Measurements from ENCODE around the gene ZMIZ1.

Gene ZMIZ1

DNA sequence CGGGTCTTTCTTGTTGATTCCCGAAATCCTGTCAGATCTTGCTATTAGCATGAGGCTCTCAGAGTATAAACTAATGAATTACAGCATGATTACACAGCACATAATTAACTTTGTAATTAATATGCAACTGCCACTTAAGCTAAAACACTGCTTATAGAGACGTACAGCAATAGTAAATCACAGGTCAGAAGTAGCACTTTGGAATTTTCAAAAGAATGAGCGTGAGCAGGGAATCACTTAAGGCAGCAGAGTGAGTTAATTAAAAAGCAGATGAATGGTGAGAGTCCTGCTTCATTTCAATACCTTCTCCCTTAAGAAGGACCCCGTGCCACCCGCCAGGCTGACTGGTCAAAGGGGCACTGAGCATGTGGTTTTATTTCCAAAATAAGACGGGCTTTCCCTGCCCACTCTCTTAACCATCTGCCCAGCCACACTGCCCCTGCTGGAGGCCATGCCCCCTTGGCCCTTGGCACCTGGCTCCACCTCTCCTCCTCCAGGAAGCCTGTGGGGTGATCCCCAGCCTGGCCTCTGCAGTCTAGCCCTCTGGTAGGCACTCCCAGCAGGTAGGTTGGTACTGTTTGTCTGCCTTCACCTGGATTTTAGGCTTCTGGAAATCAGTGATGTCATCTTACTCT is 117.8 kb downstream of the ZMIZ1 start:
- DNase-seq (ENCODE audit: low spot score) = no peak

DNA sequence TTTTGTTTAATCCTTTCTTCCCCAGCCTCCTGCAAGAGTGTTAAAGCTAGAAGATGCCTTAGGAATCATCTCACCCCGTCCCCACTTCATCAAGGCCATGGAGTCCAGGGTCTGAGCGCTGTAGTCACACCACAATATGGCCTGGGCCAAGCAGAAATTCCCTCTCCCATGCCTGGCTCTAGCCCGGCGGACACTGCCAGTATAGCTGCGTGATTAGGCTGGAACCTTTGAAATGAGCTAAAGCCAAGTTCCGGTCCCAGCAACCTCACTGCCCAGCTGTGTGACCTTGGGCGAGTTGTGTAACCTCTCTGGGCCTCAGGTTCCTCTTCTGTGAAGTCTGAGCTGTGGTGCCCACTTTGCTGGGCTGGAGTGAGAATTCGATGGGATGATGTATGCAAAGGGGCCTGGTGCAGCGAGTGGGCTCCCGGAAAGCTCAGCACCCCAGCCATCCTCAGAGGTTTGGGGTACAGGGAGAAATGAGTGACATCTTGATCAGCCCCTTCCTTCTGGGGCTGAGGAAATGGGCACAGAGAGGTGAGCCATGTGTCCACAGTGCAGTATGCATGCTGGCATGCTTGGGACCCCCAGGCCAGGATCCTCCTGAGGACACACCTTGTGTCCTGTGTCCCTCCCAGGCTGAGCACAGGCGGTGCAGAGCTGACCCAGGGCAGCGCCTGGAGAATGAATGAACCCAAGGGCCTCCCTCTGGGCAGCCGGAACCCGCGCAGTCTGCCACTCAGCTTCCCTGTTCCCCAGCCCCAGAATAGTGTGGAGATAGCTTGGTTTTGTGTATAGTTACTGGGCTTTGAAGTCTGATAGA is 118.6 kb downstream of the ZMIZ1 start:
- DNase-seq (ENCODE audit: low spot score) = no peak

DNA sequence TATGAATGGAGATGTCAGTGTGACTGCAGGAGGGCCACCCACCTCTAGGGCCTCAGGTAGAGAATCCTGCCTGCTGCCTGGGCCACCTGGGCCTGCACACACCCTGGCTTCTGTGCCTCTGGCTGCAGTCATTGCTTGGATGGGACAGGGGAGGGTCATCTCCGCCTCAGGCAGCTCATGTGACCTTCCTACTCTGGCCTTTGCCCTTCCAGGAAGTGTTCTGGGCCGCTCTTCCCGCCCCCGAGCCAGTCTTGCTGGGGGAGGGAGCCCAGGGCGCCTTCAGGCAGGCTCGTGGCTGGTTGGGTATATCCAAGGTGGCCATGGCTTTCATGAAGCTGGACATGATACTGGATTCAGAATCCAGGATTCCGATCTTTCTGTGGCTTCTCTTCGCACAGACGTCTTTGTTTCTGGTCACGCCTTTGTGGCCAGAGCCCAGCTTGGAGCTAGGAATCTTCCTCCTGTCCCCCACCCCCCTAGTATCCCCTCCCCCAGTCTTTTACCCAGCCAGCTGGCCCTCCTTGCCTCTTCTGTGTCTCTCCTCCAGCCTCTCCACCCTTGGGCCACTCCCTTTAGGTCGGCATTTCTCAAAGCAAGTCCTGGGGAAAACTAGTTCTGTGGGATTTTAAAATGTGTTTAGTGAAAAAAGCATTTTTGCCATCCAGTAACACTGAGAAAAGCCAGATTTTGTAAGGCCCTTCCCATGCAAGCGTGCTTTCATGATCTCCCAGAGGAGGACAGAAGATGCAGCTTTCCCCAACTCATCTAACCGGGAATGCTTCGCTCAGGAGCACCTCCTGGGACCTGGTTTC is 119.6 kb downstream of the ZMIZ1 start:
- no peak for DNase-seq (ENCODE audit: low spot score)

DNA sequence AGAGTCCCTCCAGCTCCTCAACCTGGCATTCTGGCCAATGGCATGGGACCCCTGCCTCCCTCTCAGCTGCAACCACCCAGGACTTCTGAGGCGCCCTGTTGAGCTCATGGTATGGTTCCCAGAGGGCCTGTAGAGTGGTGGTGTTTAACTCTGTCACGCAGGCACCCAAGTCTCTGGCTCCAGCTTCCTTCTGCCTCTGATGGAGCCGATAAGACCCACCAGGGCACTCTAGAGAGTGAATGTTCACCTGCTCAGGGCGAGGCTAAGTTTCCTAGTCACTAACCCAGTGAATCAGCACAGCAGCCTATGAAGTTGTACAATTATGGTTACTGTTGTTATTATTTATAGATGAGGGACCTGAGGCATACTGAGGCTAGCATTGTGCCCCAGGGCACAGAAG is 120.4 kb downstream of the ZMIZ1 start:
- DNase-seq (ENCODE audit: low spot score) = no peak

DNA sequence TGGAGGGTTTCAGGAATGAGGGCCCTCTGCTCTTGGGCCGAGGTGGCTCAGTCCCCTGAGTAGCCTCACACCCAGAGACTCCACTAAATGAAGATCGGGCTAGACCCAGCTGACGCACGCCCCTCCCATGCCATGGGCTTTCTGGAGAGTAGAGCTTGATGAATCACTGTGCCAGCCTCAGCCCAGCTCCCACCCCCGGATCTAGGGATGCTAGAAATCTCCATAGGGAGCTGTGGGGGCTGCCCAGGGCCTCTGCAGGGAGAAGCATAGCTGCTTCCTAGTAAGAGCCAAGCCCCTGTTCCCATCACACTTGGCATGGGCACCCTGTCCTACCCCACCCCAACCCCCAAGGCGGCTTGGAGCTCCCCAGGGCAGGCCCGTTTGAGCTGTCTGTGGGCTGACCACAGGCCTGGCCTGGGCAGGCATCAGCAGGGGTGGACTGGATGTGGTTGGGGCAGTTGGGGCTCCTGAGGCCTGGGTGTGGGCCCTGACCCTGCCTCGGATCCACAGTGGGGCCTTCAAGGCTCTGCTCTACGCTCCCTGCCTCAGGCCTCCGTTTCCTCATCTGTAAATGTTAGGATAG is 121.2 kb downstream of the ZMIZ1 start:
- no peak for DNase-seq (ENCODE audit: low spot score)

DNA sequence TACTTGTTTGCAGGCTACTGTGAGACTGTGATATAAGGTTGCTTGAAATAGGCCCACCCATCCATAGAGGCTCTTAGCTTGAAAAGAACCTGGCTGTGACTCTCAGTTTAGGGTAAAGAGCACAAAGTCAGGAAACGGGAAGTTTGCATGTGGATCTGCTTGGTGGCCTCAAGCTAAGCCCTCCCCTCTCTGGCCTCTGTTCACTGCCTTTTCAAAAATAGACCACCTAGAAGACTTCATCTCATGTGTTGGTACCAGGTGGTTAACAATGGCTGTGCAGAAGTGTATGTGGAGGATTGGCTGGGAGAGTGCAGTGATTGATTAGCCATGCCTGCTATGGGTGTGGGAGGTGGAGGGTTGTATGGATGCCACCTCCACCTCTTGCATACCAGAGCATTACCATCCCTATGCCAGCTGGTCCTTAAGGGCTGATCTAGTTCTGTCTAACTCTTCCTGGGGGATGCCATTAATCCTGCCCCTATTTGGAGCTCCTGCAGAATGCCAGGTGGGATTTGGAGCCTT is 122.0 kb downstream of the ZMIZ1 start:
- DNase-seq (ENCODE audit: low spot score) = no peak

DNA sequence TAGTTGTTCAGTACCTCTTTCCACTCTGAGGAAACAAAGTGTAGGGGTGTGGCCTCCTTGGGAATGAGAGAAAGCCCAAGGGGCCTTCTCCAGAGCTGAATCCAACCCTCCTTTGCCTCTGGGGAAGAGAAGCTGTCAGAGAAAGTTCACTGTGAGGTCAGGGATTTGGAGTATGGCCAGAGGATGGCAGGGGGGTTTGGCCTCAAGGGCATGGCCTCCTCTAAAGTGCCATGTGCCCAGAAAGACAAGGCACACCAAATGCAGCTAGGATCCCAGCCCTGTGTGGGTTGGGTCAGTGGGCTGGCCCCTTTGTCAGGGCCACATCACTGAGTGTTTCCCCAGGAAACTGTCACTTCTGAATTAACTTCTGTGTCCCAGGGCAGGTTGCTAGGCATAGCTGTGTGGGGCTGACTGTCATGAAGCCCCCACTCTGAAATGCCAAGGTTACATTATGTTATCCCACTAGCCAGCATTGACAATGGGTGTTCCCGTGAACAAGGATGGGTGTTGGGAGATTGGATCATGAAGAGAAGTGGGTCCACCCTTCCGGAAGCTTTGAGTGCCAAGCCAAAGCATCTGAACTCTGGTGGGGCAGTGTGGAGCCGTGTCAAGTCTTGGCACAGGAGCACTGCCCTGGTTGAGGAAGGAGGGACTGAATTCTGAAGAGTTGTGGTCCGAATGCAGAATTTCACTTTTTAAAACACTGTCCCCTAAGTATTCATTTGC is 123.3 kb downstream of the ZMIZ1 start:
- no peak for DNase-seq (ENCODE audit: low spot score)

DNA sequence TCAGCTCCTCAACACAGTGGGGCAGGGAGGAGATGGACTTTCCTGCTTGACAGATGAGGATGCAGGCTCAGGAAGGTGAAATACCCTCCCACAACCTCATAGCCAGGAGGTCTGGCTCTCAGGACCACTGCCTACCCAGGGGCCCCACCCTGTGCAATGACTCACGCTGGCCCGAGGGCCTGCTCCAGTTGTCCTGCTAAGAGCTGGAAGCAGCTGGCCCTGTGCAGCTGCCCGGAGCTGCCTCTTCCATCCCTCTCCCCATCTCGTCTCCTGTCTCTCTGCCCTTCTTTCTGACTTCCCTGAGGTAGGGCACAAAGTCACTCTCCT is 123.9 kb downstream of the ZMIZ1 start:
- DNase-seq (ENCODE audit: low spot score) = peak; percentile 34

DNA sequence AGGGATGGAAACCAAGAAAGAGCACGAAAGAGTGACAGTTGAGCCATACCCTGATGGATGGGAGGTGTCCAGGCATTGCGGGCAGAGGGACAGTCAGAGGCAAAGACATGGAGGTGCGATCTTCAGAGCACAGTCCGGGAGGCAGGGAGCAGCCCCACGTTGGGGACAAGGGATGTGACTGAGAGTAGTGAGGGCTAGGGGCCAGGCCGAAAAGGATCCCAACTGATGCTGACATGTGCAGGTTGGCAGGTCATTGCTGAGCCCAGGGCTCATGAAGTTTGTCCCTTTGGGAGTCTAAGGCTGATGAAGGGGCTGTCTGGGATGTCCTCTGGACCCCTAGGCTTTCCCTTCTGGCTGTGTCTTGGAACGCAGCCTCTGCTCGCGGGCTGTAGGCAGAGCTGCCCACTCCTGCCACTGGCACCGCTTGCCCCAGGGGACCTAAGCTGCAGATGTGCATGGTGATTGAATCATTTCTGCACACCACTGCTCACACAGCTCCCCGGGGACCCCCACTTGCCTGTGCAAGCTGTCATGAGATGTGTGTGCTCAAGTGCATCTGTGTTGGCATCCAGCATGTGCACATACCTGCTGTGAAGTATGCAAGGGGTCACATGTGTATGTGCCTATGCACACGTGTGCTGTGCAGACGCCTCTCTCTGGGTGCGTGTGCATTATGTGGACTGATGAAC is 125.1 kb downstream of the ZMIZ1 start:
- no peak for DNase-seq (ENCODE audit: low spot score)

DNA sequence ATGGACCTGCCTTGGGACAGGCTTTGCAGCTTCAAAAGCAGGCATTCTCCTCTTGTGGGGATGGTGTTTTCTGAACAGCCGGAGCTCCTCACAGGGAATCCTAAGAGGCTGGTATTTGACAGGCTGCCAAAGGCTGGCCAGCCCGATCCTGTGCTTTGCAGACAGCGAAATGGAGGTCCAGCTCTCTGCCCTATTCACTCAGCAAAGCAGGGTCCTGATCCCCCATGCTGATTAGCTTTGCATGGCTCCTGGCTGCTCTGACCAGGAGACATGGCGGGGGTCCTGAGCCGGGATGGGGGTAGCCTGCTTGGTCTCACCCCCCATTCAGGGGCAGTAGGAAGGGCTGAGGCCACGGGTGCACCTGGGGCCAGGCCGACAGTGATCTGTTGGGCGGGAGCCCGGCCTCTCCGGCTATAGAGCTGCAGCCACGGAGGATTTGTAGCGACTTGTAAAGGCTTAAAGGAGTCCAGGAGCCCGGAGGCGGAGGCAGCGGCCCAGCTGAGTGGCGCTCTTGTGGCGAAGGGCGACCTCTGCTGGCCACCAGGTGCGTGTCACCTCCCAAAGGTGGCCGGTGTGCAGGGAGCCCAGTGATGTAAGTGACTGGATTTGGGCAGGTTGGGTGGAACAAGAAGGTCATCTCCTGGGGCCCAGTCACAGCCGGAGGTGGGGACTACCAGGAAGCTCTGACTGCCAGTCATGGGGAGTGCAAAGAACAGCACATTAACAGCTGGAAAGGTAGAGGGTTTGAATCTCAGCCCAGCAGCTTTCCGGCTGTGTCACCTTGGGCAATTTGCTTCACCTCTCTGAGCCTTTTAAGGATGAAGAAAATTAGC is 126.5 kb downstream of the ZMIZ1 start:
- peak; percentile 84 for DNase-seq (ENCODE audit: low spot score)

DNA sequence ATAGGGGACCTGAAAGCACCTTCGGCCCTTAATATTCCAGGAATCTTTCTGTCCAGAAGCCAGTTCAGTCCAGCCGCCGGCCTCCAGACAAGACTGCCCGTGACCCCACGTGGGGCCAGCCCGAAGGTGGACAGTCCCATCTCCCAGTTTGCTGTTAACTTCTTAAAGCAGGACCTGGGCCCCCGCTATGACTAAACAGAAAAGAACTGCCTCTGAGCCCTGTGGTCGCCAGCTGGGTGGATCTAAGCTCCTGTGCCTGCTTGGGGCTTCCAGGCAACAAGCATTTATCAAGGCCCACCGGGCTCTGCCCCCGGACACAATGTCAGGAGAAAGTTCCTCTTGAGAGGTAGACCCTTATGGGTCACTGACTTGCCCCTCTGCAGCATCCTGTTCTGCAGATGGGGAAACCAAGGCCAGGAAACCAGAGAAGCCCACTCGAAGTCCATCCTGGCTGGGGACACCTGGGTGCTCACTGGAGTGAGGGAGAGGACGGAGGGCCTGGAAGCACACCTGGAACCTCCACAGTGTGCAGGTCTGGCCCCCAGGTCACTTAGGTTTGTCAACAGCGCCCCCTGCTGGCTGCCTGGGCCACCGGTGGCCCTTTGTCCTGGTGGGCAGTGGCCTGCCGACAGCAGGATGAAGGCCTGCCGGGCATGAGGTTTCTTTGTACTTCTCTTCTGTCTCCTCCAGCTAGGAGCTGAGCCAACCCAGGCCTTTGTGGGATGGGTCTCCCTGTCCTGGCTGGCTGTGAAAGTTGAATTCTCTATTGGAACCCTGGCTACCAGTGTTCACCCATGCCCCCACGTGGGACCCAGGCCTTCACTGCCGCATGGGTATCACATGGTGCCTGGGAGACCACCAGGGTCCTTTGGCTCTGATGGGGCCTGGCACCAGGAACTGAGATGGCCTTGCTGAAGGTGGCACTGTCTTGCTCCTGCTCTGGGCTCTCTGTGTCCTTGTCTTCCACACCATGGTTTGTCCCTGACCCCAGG is 128.0 kb downstream of the ZMIZ1 start:
- peak; percentile 53 for DNase-seq (ENCODE audit: low spot score)

DNA sequence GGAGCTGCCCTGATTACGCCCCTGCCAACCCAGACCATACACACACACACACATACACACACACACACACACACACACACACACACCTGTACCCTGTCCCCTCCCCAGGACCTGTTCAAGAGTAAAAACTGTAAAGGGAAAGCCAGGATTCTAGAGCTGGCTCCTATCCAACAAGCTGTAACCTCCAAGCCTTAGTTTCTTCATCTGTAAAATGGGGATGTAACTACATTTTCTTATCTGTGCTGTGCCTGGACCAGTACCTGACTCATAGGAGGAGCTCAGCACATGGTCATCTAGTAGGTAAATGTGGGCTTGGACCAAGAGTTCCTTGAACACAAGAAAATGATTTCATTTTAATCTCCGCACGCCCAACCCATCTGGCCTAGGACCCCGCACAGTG is 128.8 kb downstream of the ZMIZ1 start:
- no peak for DNase-seq (ENCODE audit: low spot score)

DNA sequence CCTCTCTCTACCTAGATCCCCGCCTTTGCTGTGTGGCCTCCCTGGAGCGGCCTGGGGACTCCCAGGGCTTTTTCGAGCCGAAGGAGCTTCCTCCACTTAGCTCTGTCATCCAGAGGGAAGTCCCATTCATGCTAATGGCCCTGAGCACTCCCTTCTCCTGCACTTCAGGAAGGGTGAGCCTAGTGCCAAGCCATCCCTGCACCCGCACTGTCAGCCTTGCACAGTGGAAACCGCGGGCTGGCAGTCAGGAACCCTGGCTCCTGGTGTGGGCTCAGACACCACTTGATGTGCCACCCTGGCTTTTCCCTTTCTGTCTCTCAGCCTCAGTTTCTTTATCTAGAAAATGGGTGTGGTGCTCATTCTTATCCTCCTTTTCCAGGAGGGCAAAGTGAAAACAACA is 131.6 kb downstream of the ZMIZ1 start:
- no peak for DNase-seq (ENCODE audit: low spot score)

DNA sequence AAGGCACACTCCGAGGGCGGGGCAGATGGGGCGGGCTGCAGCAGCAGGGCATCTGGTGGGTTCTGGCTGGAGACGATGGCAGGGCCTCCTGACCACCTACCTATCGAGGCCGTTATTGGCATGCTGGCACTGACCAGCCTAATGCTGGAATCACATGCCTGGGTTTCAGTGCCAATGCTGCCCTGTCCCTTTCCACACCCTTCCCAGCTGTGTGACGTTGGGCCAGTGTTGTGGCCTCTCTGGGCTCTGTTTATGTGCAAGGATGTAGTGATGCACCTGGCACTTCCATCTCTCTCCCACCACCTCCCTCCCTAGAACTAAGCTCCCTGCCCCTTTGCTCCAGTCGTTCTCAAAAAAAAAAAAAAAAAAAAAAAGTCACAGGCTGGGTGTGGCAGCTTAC is 132.9 kb downstream of the ZMIZ1 start:
- DNase-seq (ENCODE audit: low spot score) = no peak

DNA sequence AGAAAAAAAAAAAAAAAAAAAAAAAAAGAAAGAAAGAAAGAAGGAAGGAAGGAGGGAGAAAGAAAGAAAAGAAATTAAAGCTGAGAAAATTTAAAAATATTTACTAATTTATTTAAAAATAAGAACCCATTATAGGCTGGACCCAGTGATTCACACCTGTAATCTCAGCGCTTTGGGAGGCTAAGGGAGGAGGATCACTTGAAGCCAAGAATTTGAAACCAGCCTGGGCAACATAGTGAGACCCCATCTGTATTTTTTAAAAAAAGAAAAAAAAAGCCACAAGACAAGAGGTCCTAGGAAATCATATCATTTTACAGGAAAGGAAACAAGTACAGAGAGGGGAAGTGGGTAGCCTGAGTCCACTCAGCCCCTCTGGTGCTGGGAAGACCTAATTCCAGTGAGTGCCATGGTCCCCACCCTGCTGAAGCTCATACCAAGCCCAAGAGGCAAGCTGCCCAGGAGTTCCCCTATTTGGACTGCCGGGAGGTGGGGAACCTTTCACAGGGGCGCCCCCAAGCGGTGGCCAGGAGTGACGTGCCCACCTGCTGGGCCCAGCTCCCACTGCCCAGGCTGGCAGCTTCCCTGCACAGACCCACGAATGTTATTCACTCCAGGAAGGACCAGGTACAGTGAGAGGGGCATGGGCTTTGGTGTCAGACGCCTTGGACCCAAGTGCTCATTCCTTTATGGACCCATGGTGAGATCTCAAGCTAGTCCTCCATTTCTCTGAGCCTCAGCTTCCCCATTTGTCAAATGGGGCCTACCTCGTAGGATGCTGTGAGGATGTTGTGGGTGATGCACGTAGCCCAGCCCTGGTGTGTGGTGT is 133.6 kb downstream of the ZMIZ1 start:
- DNase-seq (ENCODE audit: low spot score) = no peak

DNA sequence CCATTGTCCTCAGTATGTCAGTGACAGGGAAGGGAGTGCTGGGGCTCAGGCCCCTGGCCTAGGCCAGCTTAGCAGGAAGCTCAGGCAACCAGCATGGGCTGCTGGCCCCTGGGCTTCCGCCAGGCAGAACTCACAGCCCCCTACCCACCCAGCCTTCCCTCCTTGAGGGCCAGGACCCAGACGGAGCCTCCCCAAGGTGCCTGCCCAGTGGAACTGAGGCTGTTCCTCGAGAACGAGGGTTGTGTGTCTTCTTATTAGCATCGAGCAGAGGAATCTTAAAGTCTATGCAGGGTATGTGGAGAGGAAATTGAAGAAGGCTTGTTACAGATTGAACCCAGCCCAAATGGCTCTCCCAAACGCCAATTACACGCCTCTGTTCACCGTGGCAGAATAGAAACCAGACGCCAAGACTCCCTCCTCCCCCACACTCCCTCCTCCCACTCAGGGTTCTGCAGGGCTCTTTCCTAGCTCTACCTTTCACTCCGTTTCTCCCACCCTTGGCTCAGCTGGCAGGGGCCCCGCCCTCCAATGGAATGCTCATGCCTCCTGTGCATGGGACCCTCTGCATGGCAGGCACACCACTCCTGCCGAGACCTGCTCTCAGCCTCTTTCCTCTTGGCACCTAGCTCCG is 134.4 kb downstream of the ZMIZ1 start:
- DNase-seq (ENCODE audit: low spot score) = no peak

DNA sequence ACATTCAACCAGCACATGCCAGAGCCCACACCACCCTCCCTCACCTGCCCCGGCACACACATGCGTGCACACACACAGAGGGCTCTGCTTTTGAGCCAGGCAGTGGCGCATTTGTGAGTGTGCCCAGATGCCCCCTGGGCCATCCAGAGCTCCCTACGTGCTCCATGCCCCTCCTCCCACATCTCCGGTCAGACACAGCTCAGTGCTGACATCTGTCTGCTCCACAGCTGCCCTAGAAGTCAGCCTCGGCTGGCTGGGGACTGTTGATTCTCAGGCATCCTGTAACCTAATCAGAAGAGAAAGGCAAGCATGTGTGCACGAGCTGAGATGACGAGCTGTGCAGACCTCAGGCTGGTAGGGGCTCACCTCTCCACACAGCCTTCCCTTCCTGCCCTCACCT is 135.1 kb downstream of the ZMIZ1 start:
- peak; percentile 60 for DNase-seq (ENCODE audit: low spot score)

All from globus pallidus (tissue), 1 donor.